Astrocyte of the cerebellum (primary cell): ENCODE measurements around the gene TSHZ2.
A peak's percentile ranks its signal among the peaks of the same experiment; 100 is the strongest.
"Not testable (repeated sequence)": the region's sequence is repeated elsewhere in the genome, so short reads cannot be mapped to it uniquely, and the experiment has no call there.

Experiments used
- DNase-seq: peaks from one replicate; pipeline ENCODE4 v3.0.0-alpha.2; 2011; ENCODE audit warnings: low read depth
- H3K4me3 ChIP-seq: 2 replicates; pipeline ENCODE4 v1.5.1; 2011; ENCODE audit warnings: mild to moderate bottlenecking, low read depth, low read length, moderate library complexity
- CTCF ChIP-seq: IDR thresholded peaks from 2 replicates; pipeline ENCODE4 v1.5.1; 2012; ENCODE audit warnings: low read length, low read depth, moderate library complexity, mild to moderate bottlenecking; ENCODE audit errors: missing control alignments
- in situ Hi-C: cut with HindIII; loops from 2 replicates; pipeline ENCODE4 v1.10.0; 2017; ENCODE audit warnings: low sequenced_read_pairs

Gene TSHZ2

GRCh38 chr20:53411891-53412290, 439.7 kb downstream of the TSHZ2 start:
- no peak for TF ChIP-seq CTCF
- H3K4me3 ChIP-seq: no peak overlapping the region
- in situ Hi-C loops: no loop called here
- no peak for DNase-seq

- in situ Hi-C loops: no loop called here
- H3K4me3 ChIP-seq: no peak overlapping the region
- no peak for DNase-seq
- TF ChIP-seq CTCF: no peak
Observed at GRCh38 chr20:53412577-53413185, 440.5 kb downstream of the TSHZ2 start.

GRCh38 chr20:53413186-53413631, 441.1 kb downstream of the TSHZ2 start:
- in situ Hi-C loops: no loop called here
- DNase-seq: no peak
- no peak overlapping the region for H3K4me3 ChIP-seq
- TF ChIP-seq CTCF: peak; percentile 10

GRCh38 chr20:53413845-53414244, 441.7 kb downstream of the TSHZ2 start:
- H3K4me3 ChIP-seq, in situ Hi-C loops, DNase-seq: not testable (repeated sequence)

- no peak overlapping the region for H3K4me3 ChIP-seq
- TF ChIP-seq CTCF: no peak
- in situ Hi-C loops: no loop called here
- DNase-seq: no peak
Observed at GRCh38 chr20:53419693-53420460, 447.7 kb downstream of the TSHZ2 start.

- TF ChIP-seq CTCF: no peak
- in situ Hi-C loops: no loop called here
- DNase-seq: no peak
- no peak overlapping the region for H3K4me3 ChIP-seq
Observed at GRCh38 chr20:53421343-53421742, 449.2 kb downstream of the TSHZ2 start.

GRCh38 chr20:53422039-53422438, 449.9 kb downstream of the TSHZ2 start:
- TF ChIP-seq CTCF: no peak
- no peak overlapping the region for H3K4me3 ChIP-seq
- DNase-seq: no peak
- in situ Hi-C loops: no loop called here
